ENCODE measurements around the gene GJD3.
A peak's percentile ranks its signal among the peaks of the same experiment; 100 is the strongest.

The GJD3 gene

DNA sequence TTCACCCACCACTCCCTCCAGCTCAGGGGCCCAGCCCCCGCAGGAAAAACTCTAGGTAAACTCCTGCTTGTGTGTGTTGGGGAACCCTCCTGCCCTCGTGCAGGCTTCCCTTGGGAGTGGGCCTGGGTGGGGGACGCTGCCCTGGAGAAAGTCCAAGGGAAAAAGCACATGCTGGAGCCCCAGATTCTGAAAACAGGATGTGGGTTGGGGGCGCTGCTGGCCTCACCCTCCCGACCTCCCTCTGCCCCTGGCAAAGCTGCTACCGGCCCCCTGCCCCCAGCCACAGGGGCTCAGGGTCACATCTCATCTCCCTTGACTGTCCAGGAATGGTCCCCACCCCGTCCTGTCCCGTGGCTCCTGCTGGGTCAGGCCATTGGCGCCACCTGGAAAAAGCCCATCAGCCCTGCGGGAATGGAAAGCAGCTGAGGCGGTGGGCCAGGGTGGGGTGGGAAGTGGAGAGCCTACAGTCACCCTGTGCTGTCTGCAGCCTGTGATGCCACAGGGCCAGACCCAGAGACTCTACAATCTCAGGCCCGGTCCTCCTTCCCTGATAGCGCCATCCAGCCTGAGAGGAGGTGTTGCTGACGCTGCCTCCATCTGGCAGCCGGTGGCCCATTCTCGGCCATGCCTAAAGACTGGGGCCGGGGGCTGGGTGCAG is 2.5 kb upstream of the GJD3 start:
- no peak for DNase-seq

GRCh38 chr17:40366076-40366860 is 1.7 kb upstream of the GJD3 start:
- DNase-seq = no peak

- no peak for DNase-seq
Measured at GRCh38 chr17:40364906-40365305, 369 bp upstream of the GJD3 start.

DNA sequence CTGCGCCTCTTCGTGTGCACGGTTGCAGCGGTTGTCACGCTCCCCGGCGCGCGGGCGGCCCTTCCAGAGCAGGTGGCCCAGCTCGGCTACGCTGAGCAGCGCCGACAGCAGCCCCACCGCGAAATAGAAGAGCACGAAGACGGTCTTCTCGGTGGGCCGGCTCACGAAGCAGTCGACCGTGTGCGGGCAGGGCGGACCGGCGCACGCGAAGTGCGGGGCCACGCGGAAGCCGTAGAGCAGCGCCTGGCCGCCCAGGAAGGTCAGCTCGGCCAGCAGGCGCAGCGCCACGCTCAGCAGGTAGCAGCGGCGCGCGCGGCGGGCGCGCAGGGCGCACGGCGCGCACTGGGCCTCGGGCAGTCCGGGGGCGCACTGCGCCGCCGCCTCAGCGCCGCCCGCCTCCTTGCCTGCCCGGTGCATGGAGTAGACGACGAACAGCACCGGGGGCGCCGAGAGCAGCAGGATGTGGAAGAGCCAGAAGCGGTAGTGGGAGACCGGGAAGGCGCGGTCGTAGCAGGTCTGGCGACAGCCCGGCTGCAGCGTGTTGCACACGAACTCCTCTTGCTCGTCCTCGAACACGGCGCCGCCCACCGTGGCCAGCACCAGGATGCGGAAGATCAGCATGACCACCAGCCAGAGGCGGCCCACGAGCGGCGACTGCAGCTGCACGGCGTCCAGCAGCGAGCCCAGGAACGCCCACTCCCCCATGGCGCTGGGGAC is 1.3 kb downstream of the GJD3 start:
- DNase-seq = no peak

GRCh38 chr17:40362696-40363110 is 1.8 kb downstream of the GJD3 start:
- DNase-seq = peak; percentile 5

- no peak for DNase-seq
Measured at GRCh38 chr17:40361925-40362695, 2.4 kb downstream of the GJD3 start.

DNA sequence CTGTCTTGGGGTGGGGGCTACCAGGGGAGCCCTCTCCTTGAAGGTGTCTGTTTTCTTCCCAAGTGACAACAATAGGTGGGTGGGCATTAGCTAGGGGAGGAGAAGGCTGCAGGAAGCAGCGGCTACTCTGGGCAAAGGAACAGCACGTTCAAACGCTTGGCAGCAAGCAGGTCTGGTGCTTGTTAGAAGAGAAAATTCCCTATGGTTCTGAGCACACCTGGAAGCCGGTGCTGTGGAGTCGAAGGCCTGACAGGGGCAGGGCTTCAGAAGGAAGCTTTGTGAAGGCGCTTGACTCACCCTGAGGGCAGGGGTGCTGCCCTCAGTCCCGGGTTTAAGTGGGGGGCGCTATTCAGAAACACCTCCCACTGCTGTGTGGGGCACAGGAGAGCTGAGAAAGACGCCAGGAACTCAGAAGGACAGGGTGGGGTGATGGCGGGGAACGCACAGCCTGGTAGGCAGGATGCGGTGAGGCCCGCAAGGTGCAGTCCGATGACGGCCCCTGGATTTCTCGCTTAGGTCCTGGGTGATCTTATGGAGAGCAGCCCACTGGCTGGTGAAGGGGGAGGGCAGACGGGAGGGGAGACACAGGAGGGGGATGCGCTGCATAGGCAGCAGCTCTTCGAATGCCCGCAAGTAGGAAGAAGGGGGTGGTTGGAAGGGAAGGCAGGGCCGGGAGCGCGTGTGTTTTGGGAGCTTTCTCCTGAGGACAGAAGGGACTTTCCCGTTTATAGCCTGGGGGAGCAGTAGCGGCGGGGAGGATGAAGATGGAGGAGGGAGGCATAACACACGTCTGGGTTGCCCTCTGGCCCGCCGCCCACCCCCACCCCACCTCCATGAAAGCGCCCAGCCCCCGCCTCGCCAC is 3.2 kb downstream of the GJD3 start:
- DNase-seq = no peak

- no peak for DNase-seq
Measured at GRCh38 chr17:40360091-40360490, 4.4 kb downstream of the GJD3 start.

GRCh38 chr17:40358323-40359038 is 6.1 kb downstream of the GJD3 start:
- DNase-seq = peak; percentile 75

- DNase-seq = no peak
Measured at GRCh38 chr17:40356990-40357881, 7.3 kb downstream of the GJD3 start.

GRCh38 chr17:40355804-40356758 is 8.5 kb downstream of the GJD3 start:
- DNase-seq = no peak

DNA sequence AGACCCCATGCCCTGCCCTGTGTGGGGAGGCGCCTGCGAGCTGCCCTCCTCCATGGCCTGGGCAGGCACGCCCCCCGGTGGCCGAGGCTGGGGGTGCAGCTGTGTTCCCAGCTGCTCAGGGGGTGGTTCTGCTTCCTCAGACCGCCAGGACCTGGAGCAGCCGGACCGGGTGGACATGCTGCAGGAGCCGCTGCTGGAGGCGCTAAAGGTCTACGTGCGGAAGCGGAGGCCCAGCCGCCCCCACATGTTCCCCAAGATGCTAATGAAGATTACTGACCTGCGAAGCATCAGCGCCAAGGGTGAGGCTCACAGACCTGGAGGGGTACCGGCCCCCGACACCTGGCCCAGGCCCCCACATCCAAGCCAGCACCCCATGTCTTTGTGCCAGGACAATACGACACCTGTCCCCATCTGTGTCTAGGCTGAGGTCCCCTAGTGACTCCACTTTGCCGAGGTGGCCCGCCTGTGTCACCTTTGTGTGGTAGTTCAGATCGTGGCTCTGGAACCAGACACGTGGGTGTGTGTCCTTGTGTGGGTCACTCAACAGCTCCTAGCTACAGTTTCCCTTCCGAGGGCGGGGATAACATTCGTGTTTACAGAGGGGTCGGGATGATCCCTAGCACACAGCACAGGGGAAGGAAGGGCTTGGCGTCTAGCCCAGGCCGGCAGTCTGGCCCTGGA is 9.3 kb downstream of the GJD3 start:
- DNase-seq = peak; percentile 34

- no peak for DNase-seq
Measured at GRCh38 chr17:40354221-40355122, 10.1 kb downstream of the GJD3 start.

DNA sequence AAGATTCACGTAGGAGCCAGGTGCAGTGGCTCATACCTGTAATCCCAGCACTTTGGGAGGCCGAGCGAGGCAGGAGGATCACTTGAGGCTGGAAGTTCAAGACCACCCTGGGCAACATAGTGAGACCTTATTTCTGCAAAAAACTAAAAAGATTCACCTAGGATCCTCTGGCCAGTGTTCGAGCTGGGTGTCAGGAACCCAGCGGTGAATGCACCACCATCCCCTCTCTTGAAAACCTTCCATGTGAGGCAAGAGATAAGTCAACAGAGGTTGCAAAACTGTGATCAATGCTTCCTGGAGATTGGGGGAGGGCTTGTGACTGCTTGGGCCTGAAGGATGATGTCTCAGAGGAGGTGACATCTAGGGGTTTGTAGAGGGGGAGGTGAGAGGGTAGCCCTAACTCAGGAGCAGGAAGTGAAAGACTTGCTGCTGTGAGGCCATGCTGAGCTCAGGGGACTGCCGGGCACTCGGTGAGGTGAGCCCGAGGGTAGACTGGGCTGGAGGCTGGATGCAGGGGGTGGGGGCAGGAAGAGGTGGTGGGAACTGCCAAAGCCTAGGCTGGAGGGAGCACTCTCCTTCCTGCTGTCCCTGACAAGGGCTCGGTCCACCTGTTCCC is 11.7 kb downstream of the GJD3 start:
- DNase-seq = no peak

DNA sequence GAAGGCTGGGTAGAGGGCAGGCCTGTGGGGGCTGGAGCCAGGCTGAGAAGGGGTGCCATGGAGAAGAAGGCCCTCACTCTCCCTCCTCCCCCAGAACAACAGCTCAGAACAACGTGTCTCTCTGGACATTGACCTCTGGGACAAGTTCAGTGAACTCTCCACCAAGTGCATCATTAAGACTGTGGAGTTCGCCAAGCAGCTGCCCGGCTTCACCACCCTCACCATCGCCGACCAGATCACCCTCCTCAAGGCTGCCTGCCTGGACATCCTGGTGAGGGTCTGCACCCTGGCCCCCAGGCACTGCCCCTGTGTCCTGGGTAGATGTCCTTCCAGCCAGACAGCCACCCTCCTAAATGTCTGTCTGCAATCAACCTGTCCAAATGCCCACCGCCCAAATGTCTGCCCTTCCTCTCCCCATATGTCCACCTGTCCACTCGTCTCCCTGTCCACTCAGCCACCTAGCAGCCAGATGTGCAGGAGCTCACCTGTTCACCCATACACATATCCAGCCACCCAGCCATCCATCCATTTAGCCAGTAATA is 12.2 kb downstream of the GJD3 start:
- DNase-seq = no peak
